HG03025 (cell line): ENCODE measurements around the gene EBLN1.

Experiments
- ATAC-seq: cut with Tn5 transposase; IDR thresholded peaks from one replicate; pipeline ENCODE4 v1.9.1; 2021; ENCODE audit warnings: mild to moderate bottlenecking, moderate library complexity; ENCODE audit not compliant: unreplicated experiment, low FRiP score

The EBLN1 gene

DNA sequence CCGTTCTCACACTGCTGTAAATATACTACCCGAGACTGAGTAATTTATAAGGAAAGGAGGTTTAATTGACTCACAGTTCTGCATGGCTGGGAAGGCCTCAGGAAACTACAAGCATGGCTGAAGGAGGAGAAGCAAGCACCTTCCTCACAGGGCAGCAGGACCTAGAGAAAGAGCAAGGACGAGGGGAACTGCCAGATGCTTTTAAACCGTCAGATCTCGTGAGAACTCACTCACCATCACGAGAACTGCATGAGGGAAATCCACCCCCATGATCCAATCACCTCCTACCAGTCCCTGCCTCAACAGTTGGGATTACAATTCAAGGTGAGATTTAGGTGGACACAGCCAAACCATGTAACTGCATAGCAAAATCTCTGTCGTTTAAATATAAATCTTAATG is at the start of gene EBLN1:
Gene EBLN1 (minus strand): TSS at position 174 of the 400 bp plus-strand sequence. CDS start 8,032 bp downstream, outside the sequence.
- ATAC-seq = no peak

DNA sequence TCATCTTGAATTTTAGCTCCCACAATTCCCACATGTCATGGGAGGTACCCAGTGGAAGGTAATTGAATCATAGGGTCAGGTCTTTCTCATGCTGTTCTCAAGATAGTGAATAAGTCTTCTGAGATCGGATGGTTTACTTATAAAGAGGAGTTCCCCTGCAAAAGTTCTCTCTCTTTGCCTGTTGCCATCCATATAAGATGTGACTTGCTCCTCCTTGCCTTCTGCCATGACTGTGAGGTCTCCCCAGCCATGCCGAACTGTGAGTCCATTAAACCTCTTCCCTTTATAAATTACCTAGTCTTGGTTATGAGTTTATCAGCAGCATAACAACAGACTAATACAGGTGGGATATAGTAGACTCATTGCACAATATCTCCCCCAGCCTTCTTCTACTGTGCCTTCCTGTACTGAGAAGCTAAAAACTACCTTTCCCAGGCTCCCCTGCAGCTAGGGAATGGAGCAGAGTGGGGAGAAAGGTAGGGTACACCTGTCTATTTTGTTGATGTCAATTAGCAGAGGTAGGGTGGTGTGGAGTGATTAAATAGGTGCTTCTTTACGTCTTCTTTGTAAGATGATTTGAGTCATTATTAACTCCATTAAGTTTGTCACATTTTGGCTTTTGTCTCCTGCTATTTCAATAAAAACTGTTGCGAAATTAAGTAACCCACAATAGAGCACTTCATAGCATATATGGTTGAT is 48.2 kb upstream of the EBLN1 start:
- ATAC-seq = no peak

DNA sequence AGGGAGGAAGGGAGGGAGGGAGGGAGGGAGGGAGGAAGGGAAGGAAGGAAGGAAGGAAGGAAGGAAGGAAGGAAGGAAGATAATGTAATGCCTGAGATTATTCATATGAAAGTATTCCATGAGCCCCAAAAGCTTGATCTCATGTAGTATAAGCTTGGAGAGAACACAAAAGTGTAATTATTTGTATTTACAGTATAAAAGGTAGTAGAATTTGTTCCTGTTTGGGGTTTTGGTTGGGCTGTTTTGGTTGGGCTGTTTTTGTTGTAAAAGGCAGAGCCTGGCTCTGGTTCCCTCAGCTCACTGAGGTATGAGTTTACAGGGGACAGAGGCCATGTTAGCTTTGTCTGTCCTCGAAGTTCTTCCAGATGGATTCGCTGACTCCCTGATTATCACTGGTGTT is 45.3 kb upstream of the EBLN1 start:
- no peak for ATAC-seq

DNA sequence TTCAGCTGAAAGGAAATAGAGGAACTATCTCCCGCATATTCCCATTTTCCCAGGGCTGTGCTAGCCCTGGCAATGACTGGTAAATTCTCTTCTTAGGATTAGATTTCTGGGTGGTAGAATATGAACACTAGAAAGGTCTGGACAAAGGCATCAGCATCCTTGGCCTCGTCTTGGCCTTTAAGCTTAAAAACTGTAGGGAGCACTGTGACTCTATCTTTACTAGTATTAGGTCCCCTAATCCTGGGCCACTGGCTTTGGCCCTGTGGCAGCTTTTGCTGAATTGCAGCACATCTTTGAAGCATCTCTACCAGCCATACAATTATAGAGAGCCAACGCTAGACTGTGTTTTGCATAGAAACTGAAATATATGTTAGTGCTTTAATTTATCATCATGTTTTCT is 41.5 kb upstream of the EBLN1 start:
- no peak for ATAC-seq

DNA sequence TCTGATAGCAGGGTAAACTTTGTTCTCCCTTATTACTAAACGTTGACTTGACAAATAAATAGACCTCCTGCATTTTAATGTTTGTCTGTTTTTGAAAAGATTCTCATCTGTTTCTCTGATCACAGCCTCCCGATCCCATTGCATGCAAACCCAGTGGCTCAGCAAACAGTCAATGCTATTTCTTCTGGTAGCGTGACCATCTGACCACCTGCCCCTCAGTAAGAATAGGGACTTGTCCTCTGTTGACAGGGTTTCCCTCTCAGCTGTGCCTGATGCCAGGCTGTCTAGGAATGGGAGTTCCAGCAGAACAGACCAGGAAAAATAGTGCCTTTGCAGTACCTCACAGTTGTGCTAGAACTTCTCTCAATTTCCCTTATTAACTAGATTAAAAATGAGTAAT is 40.7 kb upstream of the EBLN1 start:
- no peak for ATAC-seq

DNA sequence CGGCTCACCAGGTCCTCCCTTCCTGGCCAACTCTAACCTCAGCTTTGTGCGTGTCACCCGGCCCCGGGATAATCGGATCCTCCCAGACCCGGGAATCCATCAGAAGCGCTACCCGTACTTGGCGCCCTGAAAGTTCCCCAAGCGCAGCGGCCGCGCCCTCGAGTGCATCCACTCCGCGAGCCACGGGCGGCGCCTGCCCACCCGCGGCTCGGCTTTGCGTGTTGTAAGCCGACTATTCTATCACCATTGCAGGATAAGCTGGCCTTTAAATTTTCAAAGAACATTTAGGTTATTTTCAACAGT is 35.7 kb upstream of the EBLN1 start:
- no peak for ATAC-seq

DNA sequence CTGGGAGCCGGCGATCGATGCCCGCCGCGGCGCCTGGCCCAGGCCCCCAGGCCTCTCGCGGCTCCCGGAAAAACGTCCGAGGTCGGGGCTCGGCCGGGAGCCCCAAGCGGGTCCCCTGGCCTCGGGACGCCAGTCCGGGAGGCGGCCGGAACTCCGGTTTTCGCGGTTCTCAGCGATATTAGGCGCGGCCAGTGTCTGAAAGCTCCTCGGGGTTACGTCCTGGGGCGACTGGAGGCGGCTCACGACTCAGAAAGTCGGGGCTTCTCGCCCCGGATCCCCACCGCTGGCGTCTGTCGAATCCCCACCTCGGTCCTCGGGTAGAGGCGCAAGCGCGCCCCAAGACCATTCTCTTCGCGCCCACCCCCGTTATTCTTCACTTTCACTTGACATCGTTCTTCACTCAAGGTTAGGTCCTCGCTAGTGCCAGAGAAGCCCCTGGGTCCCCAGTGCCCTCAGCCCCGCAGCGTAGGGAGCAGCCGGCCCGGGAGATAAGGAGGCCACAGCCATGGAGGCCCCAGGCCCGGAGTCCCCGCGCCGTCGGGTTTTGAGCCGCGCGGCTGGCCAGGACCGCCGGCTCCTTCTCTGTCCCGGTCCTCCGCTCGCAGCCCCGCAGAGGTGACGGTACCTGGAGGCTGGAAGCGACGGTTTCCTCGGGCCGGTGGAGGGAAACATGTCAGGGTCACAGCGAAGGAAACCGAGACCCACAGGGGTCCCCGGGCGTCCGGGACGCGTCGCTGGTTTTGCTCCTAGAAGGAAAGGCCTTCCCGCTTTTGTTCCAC is 35.2 kb upstream of the EBLN1 start:
- peak; percentile 28 for ATAC-seq

DNA sequence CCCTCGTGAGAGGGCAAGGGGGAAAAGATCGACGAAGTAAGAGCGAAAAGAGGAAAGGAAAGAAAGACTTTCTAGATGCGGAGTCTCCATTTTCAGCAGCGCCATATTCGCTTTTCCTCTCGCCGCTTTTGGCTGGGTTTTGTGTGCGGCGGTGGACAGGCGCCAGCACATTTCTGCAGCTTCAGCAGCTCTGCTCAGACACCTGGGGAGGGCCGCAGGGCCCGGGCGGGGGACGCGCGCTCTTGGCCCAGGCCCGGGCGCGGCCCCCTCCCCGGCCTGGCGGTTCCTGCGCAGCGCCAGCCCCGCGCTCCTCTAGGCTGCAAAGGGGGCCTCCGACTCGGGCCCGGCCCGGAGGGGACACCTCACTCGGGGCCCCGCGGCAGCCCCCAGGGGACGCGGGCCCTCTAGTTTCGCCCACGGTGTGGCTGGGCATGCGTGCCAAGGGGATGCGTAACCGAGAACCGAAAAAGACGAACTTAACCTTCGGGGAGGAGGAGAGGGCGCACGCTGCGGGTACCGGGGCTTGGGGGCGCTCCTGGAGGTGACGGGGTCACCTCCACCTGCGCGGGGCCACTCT is 34.5 kb upstream of the EBLN1 start:
- peak; percentile 62 for ATAC-seq

DNA sequence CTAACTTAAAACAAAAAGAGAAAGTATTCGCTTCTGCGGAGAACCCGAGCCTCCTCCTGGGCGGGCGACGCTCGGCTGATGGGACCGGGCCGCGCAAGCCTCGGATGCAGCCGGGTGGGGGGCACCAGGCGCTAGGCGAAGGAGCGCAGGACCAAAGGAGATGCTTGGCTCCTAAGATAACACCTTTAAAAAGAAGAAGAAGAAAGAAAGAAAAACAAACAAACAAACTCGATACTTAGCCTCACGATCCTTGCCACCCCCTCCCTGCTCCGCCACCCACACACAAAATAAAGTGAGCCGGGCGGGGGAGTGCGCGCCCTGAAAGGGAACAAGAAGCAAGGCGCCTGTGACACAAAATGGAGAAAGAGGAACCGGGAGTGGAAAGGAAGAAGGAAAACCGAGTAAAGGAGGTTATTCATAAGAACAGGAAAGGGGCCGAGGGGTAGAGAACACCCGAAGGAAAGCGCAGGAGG is 34.0 kb upstream of the EBLN1 start:
- ATAC-seq = peak; percentile 44

DNA sequence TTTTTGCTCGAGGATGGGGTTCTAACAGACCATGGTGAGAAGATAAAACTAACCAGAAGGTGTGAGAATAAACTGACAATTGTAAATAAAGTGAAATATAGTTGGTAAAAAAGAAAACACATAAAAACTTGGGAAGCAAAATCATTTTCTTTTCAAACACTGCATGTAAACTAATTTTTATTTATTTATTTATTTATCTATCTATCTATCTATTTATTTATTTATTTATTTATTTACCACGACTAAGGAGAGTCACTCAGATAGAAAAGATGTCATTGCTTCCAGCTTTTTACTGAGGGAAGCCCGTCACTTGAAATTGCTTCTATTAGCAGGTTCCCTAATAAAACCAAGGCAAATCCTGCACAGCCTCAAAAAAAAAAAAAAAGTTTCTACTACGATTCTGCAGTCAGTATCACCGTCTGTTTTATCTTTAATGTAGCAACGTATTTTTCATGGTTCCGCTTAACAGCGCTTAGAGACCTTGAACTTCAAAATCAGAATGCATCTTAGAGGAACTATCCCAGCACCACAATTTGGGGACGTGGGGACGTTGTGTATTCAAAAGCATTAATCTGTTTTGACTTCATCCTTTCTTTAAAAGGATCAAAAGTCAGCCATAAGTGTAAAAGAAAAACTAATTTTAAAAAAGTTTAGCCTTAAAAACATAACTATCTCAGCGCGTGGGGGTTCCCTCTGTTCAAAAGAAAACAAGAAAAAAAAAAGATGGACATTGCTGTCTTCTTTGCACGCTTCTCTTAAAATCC is 33.3 kb upstream of the EBLN1 start:
- ATAC-seq = no peak

DNA sequence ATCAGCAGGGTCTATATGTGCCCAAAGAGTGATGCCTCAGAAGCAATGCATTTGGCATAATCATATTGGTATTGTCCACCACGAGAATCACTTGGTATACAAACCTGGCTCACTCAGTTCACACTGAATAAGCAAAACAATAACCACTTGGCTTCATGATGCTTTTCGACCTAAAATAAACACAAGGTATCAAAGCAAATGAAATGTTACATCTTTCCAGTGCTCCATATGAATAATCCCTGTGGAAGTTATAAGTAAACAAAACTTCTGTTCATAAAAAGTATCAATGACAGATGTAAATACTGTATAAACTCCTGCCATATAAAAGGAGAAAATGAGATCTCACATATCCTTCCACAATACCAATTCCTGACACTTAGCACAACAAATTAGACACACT is 29.8 kb upstream of the EBLN1 start:
- no peak for ATAC-seq

DNA sequence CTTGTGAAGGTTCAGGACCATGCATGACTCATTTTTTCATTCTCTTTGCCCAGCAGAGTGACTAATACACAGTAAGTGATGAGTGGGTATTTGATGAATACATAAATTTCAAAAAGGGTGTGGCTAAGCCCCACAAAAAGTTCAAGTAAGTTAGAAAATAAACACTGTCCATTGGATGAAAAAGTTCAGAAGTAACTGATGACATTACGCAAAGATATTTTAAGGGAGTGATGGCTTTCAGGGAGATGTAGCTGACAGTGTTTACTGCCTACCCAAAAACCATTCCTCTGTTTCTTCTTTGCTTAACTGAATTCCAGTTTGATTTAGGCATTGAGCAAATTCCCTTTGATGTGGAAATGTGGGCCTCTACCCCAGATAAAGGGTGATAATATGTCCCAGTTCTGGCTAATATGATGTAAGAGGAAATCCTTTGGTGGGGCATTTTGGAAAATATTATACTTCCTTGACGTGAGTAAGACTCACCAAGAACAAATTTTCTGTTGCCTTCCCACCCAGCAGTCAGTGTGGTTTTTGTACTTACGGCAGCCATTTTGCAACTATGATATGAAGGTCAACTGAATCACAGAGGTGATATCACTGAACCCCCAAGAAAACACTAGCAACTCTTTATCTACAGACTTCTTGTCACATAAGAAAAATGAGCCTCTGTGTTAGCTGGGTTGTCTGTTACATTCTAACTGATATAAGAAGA is 29.0 kb upstream of the EBLN1 start:
- no peak for ATAC-seq

DNA sequence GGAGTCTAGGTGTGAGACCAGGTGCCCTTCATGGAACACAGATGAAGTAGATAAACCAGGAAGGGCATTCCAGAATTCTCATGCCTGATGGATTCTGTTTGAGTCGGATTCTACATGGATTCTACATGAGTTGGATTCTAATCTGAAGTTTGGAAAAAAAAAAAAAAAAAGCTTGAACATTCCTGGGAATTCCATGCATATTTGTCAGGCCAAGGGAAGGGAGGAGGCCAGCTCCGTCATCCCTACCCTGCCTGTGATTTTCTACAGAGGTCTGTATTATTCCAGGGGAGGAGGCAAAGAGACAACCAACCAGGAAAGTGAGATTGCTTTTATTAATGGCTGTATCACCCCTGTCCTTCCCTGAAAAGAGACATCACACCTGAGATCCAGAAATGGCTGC is 27.8 kb upstream of the EBLN1 start:
- no peak for ATAC-seq

DNA sequence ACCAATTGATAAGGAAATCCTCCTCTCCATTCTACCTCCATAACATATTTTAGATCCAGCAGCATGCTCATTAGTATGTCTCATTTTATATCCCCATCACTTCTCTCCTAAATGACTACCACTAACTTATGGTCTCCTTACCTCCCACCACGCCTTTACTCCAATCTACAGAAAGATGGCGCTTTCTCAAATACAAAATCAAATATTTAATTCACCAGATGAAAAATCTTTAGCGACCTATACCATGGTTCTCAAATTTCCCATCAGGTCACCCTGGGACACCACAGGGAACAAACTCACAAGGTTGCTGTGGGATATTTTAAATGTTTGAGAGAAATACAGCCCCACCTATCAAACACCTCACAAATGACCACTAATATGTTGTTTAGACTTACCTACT is 27.0 kb upstream of the EBLN1 start:
- no peak for ATAC-seq

DNA sequence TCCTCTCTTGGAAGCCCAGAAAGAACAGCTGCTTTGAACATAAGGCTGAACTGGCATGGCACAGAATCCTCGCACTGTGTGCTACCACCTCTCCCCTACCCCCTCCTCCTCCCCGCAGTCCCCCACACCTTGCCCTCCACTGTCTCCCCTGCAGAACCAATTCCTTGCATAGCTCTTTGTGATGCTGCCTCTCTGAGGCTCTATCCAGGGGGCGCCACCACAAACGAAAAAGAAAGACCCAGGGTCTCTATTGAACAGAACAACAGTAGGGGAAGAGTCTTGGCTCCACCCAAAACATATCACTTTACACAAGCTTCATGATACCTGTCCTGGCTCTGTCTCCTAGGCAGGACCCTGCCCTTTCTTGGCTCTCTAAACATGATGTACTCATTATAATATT is 26.2 kb upstream of the EBLN1 start:
- ATAC-seq = no peak

DNA sequence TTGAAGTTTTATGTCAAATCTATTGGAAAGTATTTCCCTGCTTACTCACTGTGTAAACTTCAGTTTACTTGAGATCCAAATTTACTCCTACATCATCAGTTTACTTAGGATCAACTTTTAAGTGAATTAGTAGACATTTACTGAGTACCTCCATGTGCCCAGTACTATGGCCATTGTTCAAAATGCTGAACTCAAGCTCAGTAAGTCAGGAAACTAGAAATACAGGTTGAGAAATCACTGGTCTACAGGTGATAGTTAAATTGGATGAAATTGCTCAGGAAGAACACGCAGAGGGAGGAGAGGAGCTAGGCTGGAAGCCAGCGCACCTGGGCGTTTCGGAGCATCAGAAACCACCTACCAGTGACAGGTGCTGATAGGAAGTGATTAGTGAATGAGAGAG is 25.5 kb upstream of the EBLN1 start:
- no peak for ATAC-seq

DNA sequence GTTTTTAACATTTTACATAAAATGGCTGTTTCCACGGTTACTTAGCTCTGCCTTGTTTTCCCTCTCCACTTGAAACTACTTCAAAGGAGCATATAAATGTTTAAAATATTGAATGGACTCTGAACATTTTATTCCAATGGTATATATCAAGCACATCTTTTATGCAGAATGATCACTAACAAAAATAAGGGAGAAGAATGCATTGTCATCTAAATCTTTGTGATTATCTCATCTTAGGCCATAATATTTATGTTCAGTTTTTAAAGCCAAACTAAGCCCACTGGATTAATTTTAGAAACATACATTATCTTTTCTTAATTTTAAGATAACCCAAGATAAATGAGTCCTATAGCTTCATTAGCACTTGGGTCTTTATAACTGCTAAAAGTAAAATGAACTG is 13.4 kb upstream of the EBLN1 start:
- ATAC-seq = no peak

DNA sequence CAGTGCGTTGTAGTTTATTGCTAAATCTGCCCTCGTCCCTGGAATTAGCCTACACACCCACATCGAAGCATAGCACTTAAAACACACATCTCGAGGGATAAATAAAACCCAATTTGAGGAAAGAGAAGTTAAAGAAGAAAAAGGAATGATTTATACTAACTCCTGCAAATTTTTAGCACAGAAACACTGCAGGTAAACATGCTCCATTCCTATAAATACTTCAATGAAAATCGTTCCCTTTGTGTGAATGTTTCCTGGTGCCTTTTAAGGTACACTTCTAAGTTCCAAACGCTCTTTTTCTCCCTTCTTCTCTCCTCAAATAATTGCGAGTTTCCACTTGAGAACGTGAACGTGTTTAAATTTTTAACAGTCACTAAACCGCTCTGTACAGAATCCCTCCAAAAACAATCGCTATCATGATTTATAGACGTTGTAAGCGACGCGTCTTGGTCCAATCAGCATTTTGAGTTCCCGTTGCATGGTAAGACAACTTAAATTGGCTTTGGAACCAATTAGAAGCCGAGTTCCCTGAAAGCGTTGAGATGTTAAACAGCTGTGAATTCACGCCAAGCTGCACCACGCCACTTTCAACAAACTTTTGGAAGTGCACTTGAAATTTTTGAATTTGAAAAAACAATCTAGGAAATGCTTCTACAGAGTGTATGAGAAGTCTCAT is 12.5 kb upstream of the EBLN1 start:
- ATAC-seq = no peak

DNA sequence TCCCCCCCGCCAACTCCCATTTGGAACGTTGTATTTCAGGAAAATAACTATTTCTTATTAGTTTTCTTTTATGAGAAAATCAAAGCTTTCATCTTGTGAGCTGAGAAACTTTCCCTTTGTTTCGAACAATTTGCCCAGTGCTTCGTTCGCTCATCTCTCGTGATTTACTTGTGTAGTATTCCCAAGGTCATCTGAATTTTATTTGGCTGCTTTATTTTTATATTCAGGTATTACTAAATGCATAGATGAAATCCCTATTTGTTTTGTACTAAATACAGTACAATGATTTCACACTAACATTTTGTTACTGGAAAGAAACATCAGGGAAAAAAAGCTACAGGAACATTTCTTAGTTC is 12.0 kb upstream of the EBLN1 start:
- ATAC-seq = no peak
